Measurements from ENCODE around the gene DRD2.

DRD2 gene

GRCh38 chr11:113444502-113445123 is 30.6 kb downstream of the DRD2 start:
- Histone ChIP-seq H3K27me3 (ENCODE audit: low read length) (no peaks in the 10 kb centered on the region), H3K4me2 (ENCODE audit: low read depth, low read length, poor library complexity, severe bottlenecking) (no peak overlapping the region), H4K20me1 (ENCODE audit: low read depth, low read length) (no peaks in the 10 kb centered on the region), H3K79me2 (ENCODE audit: insufficient read depth, low read length) (no peaks in the 10 kb centered on the region), H3K4me3 (ENCODE audit: insufficient read depth, low read length, poor library complexity, severe bottlenecking) (no peak overlapping the region), H3F3A (ENCODE audit: insufficient read depth) (no peaks in the 10 kb centered on the region), H3K9ac (ENCODE audit: low read length) (no peak overlapping the region), H3K9me3 (ENCODE audit: insufficient read depth, low read length) (no peaks in the 10 kb centered on the region), H3K36me3 (ENCODE audit: low read length) (no peaks in the 10 kb centered on the region), H3K9me2 (replicated peaks; ENCODE audit: insufficient read depth, low read length) (no peaks in the 10 kb centered on the region), H3K27ac (ENCODE audit: low read depth, low read length) (no peak overlapping the region), H2AFZ (ENCODE audit: low read depth, low read length, severe bottlenecking) (no peak overlapping the region)
- no peak for TF ChIP-seq CTCF (IDR thresholded peaks at IDR 0.05; ENCODE audit: insufficient read depth, low read length, poor library complexity, severe bottlenecking)
- no peak for TF ChIP-seq EZH2phosphoT487 (conservative IDR thresholded peaks at IDR 0.05; ENCODE audit: low read length)

GRCh38 chr11:113440816-113441215 is 34.4 kb downstream of the DRD2 start:
- no peaks in the 10 kb centered on the region for H3K79me2 ChIP-seq (ENCODE audit: insufficient read depth, low read length)
- no peaks in the 10 kb centered on the region for H3K27me3 ChIP-seq (ENCODE audit: low read length)
- H3K9ac ChIP-seq (ENCODE audit: low read length): no peak overlapping the region
- no peaks in the 10 kb centered on the region for H3K36me3 ChIP-seq (ENCODE audit: low read length)
- H3K4me3 ChIP-seq (ENCODE audit: insufficient read depth, low read length, poor library complexity, severe bottlenecking): no peak overlapping the region
- no peaks in the 10 kb centered on the region for H3K9me3 ChIP-seq (ENCODE audit: insufficient read depth, low read length)
- no peak for TF ChIP-seq EZH2phosphoT487 (conservative IDR thresholded peaks at IDR 0.05; ENCODE audit: low read length)
- TF ChIP-seq CTCF (IDR thresholded peaks at IDR 0.05; ENCODE audit: insufficient read depth, low read length, poor library complexity, severe bottlenecking): no peak
- H2AFZ ChIP-seq (ENCODE audit: low read depth, low read length, severe bottlenecking): no peak overlapping the region
- H4K20me1 ChIP-seq (ENCODE audit: low read depth, low read length): no peaks in the 10 kb centered on the region
- H3F3A ChIP-seq (ENCODE audit: insufficient read depth): no peaks in the 10 kb centered on the region
- H3K27ac ChIP-seq (ENCODE audit: low read depth, low read length): no peak overlapping the region
- H3K9me2 ChIP-seq (replicated peaks; ENCODE audit: insufficient read depth, low read length): no peaks in the 10 kb centered on the region
- H3K4me2 ChIP-seq (ENCODE audit: low read depth, low read length, poor library complexity, severe bottlenecking): no peak overlapping the region

GRCh38 chr11:113436672-113437252 is 38.4 kb downstream of the DRD2 start:
- no peak for TF ChIP-seq CTCF (IDR thresholded peaks at IDR 0.05; ENCODE audit: insufficient read depth, low read length, poor library complexity, severe bottlenecking)
- no peak for TF ChIP-seq EZH2phosphoT487 (conservative IDR thresholded peaks at IDR 0.05; ENCODE audit: low read length)

More at GRCh38 chr11:113436672-113437252, 38.4 kb downstream of the DRD2 start:
- Histone ChIP-seq H4K20me1 (ENCODE audit: low read depth, low read length) (no peaks in the 10 kb centered on the region), H3K4me2 (ENCODE audit: low read depth, low read length, poor library complexity, severe bottlenecking) (no peak overlapping the region), H3K36me3 (ENCODE audit: low read length) (no peaks in the 10 kb centered on the region), H3F3A (ENCODE audit: insufficient read depth) (no peaks in the 10 kb centered on the region), H2AFZ (ENCODE audit: low read depth, low read length, severe bottlenecking) (no peak overlapping the region), H3K79me2 (ENCODE audit: insufficient read depth, low read length) (no peaks in the 10 kb centered on the region), H3K27me3 (ENCODE audit: low read length) (no peaks in the 10 kb centered on the region), H3K27ac (ENCODE audit: low read depth, low read length) (no peak overlapping the region), H3K9ac (ENCODE audit: low read length) (no peak overlapping the region), H3K9me3 (ENCODE audit: insufficient read depth, low read length) (no peaks in the 10 kb centered on the region), H3K4me3 (ENCODE audit: insufficient read depth, low read length, poor library complexity, severe bottlenecking) (no peak overlapping the region), H3K9me2 (replicated peaks; ENCODE audit: insufficient read depth, low read length) (no peaks in the 10 kb centered on the region)
